Activated CD8-positive, alpha-beta memory T cell treated with anti-CD3 and anti-CD28 coated beads, Interleukin-2, amount 10 ng/mL, durations not matched to agents 7 days and 5 days (primary cell): ENCODE results near the gene CCDC178. TPM values are rescaled to one million over a fixed set of nuclear protein-coding genes. Genes with fewer than 3 reads are reported as not detected.

Source experiments
- ATAC-seq: fragments of 150-1000 bp; cut with Tn5 transposase; one replicate; pipeline ENCODE4 v1.10.0; 2021; ENCODE audit warnings: moderate library complexity
- CTCF ChIA-PET: fragments of 350-600 bp; sonication (Branson Sonifier 250); formaldehyde crosslinking; loops from one replicate; lab custom pipeline; 2021; ENCODE audit warnings: antibody characterized with exemption; lab: Charles Lee
- DNase-seq: peaks from one replicate; pipeline ENCODE4 v3.0.0-alpha.2; 2020
- H3K27ac Mint-ChIP-seq: one replicate; pipeline ENCODE4 v1.8.0; 2021; ENCODE audit warnings: mild to moderate bottlenecking, mixed read lengths
- H3K27me3 Mint-ChIP-seq: one replicate; pipeline ENCODE4 v1.8.0; 2021; ENCODE audit warnings: mixed read lengths
- H3K36me3 Mint-ChIP-seq: one replicate; pipeline ENCODE4 v1.8.0; 2021; ENCODE audit warnings: mild to moderate bottlenecking, mixed read lengths
- H3K4me1 Mint-ChIP-seq: one replicate; pipeline ENCODE4 v1.8.0; 2021; ENCODE audit warnings: mixed read lengths
- H3K4me3 Mint-ChIP-seq: one replicate; pipeline ENCODE4 v1.8.0; 2021; ENCODE audit warnings: mild to moderate bottlenecking, moderate library complexity, mixed read lengths
- H3K9me3 Mint-ChIP-seq: one replicate; pipeline ENCODE4 v1.8.0; 2022; ENCODE audit warnings: low read depth, mixed read lengths
- total RNA-seq, 2 experiments: library from RNA; stranded (reverse); gene quantifications; one replicate each; pipeline ENCODE4 v1.2.3, GENCODE V29; 2021

CCDC178 gene
- total RNA-seq, 2 experiments from 2014 or later, result not detected

GRCh38 chr18:32918692-32919250 is 521.8 kb downstream of the CCDC178 start:
- Mint-ChIP-seq H3K27me3 (no peaks in the 10 kb centered on the region), H3K9me3 (no peaks in the 10 kb centered on the region), H3K36me3 (no peaks in the 10 kb centered on the region), H3K4me3 (no peak overlapping the region), H3K4me1 (no peaks in the 10 kb centered on the region), H3K27ac (no peak overlapping the region)
- CTCF ChIA-PET, result no interaction called here
- ATAC-seq (no peak), DNase-seq (no peak)

GRCh38 chr18:32915516-32915915 is 525.0 kb downstream of the CCDC178 start:
- no peak overlapping the region for H3K4me3 Mint-ChIP-seq
- no peaks in the 10 kb centered on the region for H3K27me3 Mint-ChIP-seq
- no peaks in the 10 kb centered on the region for H3K9me3 Mint-ChIP-seq
- ATAC-seq (no peak), DNase-seq (no peak)
- CTCF ChIA-PET, result no interaction called here
- no peaks in the 10 kb centered on the region for H3K36me3 Mint-ChIP-seq
- no peak overlapping the region for H3K27ac Mint-ChIP-seq
- no peaks in the 10 kb centered on the region for H3K4me1 Mint-ChIP-seq

- H3K27me3 Mint-ChIP-seq, result no peaks in the 10 kb centered on the region
- CTCF ChIA-PET, result no interaction called here
- H3K4me3 Mint-ChIP-seq, result no peak overlapping the region
- no peak for ATAC-seq
- H3K4me1 Mint-ChIP-seq, result no peaks in the 10 kb centered on the region
- DNase-seq, result no peak
- no peaks in the 10 kb centered on the region for H3K9me3 Mint-ChIP-seq
- no peak overlapping the region for H3K27ac Mint-ChIP-seq
- H3K36me3 Mint-ChIP-seq, result no peaks in the 10 kb centered on the region
Measured at GRCh38 chr18:32911660-32912284, 528.7 kb downstream of the CCDC178 start.

DNA sequence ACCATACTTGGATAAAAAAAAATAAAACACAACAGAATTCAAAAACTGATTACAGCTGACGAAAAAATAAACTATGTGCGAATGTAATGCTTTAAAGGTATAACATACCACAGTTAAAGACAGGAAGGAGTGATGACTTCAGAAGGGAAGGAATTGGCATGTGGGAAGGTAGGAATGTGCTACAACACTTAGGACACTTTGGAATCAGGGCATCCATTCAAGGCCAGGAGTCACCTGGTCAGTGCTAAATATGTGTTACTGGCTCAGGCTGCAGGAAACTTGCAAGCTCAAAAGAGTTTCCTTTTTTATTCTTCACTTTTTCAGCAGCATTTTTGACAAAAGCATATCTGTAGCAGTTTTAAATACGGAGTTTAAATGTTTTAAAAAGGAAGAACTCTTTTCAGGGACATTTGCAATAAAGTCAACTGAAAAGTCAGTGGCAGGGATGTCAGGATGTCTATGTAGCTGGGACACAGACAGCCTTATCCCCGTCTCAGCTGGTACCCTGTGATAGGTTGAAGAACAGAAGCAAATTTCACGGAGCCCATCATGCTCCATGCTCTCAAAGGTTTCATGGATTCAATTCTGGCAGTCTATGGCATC is 529.7 kb downstream of the CCDC178 start:
- CTCF ChIA-PET, result no interaction called here
- H3K4me1 Mint-ChIP-seq, result no peaks in the 10 kb centered on the region
- H3K27me3 Mint-ChIP-seq, result no peaks in the 10 kb centered on the region
- no peak for DNase-seq
- H3K36me3 Mint-ChIP-seq, result no peaks in the 10 kb centered on the region
- no peak overlapping the region for H3K4me3 Mint-ChIP-seq
- no peak for ATAC-seq
- no peak overlapping the region for H3K27ac Mint-ChIP-seq
- no peaks in the 10 kb centered on the region for H3K9me3 Mint-ChIP-seq

DNA sequence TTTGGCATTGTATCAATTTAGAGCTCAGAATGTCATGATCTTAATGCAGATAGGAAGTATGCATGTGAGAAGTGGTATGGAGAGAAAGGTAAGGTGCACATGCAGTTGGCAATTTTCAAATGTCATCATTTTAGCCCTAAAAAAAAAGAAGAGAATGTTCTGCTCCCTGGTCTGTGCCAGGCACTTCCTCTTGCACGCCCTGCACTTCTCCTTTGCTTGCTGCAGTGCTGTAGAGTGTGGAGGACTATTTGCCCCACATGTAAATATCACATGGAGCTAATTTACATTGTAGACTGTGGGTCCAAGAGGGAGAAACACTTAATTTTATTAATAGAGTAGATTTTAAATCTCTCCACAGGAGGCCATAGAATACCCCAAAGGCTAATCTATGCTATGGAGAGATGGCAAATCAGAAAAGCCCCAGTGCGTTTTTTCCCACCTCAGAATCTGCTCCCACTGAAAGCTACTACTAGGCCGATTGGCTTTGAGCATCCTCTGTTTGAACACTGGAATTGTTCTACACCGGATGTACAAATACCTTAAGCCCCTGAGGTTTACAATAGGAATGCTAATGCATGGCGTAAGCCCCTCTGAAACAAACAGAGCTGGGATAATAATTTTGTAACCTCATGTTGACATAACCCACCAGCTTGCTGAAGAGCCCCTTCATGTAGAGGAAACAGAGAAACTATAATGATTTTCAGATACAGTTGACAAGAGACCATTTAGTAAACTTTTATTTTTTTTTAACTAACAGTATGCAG is 530.5 kb downstream of the CCDC178 start:
- CTCF ChIA-PET, result interaction anchor here (0.6 kb wide), 1 partner anchor 763 kb away, joined by 4 read pairs; no protein-coding TSS in a partner anchor
- no peaks in the 10 kb centered on the region for H3K36me3 Mint-ChIP-seq

GRCh38 chr18:32908424-32908805 is 532.1 kb downstream of the CCDC178 start:
- DNase-seq (no peak), ATAC-seq (no peak)
- CTCF ChIA-PET, result no interaction called here
- no peaks in the 10 kb centered on the region for H3K36me3 Mint-ChIP-seq
- H3K27ac Mint-ChIP-seq, result no peak overlapping the region
- no peak overlapping the region for H3K4me3 Mint-ChIP-seq
- H3K27me3 Mint-ChIP-seq, result no peaks in the 10 kb centered on the region
- no peaks in the 10 kb centered on the region for H3K9me3 Mint-ChIP-seq
- H3K4me1 Mint-ChIP-seq, result no peaks in the 10 kb centered on the region

More for the DNA sequence above, 530.5 kb downstream of the CCDC178 start:
- no peaks in the 10 kb centered on the region for H3K4me1 Mint-ChIP-seq
- no peaks in the 10 kb centered on the region for H3K9me3 Mint-ChIP-seq
- no peaks in the 10 kb centered on the region for H3K27me3 Mint-ChIP-seq
- H3K4me3 Mint-ChIP-seq, result no peak overlapping the region
- H3K27ac Mint-ChIP-seq, result no peak overlapping the region
- ATAC-seq (no peak), DNase-seq (no peak)

DNA sequence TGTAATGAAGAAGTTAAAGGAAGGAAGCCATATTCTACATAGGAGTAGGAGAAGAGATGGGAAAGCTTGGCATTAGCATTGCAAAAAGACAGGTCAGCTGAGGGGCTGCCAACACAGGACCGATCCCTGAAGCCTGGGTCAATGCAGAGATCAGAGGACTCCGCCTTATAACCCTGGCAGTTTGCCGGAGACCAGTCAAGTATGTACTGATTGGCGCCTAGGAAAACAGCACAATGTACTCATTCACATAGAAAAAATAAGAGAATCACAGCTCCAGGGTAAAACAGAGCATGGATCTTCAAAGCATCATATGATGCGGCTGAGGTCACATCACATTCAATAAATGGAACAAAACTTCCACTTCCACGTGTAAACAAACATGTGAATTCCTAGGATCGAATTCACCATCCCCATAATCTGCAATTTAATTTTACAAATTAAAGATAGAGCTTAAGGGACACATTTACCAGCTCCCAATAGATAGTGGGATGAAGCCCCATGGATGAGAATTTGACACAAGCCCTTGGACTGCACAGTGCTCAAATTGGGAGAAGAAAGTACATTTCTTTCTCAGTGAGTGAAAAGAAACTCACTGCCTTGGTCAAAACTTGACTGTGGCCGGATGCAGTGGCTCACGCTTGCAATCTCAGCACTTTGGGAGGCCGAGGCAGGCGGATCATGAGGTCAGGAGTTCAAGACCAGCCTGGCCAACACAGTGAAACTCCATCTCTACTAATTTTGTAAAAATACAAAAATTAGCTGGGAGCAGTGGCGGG is 532.7 kb downstream of the CCDC178 start:
- no peaks in the 10 kb centered on the region for H3K4me1 Mint-ChIP-seq
- H3K27me3 Mint-ChIP-seq, result no peaks in the 10 kb centered on the region
- H3K36me3 Mint-ChIP-seq, result no peaks in the 10 kb centered on the region
- ATAC-seq (no peak), DNase-seq (no peak)
- H3K9me3 Mint-ChIP-seq, result no peaks in the 10 kb centered on the region
- no peak overlapping the region for H3K27ac Mint-ChIP-seq
- H3K4me3 Mint-ChIP-seq, result no peak overlapping the region
- CTCF ChIA-PET, result no interaction called here

GRCh38 chr18:32907311-32907585 is 533.3 kb downstream of the CCDC178 start:
- H3K27ac Mint-ChIP-seq, result no peak overlapping the region
- no peaks in the 10 kb centered on the region for H3K27me3 Mint-ChIP-seq
- H3K9me3 Mint-ChIP-seq, result no peaks in the 10 kb centered on the region
- DNase-seq (no peak), ATAC-seq (no peak)
- H3K36me3 Mint-ChIP-seq, result no peaks in the 10 kb centered on the region
- CTCF ChIA-PET, result no interaction called here
- H3K4me3 Mint-ChIP-seq, result no peak overlapping the region
- no peaks in the 10 kb centered on the region for H3K4me1 Mint-ChIP-seq

DNA sequence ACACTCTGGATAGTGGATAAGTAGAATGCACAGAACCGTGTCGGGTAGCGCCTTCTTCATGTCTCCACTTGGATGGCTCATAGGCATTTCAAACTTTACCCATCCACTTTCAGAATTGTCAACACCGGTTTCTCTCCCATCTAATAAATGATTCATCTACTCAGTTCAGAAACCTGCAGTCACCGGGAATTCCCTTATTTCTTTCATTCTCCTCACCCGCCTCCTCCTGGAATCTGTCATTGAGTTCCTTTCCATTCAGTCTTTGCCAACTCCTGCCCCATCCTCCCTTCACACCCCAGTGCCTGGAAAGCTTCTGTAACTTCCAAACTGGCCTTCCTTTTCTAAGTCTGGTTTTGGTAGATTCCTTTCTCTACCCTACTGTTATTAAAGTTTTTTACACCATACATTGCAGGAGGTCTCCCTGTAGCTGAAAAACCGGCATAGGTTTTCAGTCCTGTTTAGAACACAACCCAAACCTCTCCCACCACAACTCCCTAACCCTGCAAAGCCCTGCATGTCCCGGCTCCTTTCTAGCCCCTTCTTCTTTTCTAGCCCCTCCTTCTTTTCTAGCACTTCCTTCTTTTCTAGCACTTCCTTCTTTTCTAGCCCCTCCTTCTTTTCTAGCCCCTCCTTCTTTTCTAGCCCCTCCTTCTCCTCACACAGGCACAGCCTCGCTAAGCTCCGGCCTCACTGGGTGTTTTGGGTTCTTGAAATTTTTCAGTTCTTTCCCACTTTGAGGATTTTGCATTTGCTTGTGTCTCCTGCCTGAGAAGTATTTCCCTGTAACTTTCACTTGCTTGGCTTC is 533.8 kb downstream of the CCDC178 start:
- no peak overlapping the region for H3K4me3 Mint-ChIP-seq
- CTCF ChIA-PET, result no interaction called here
- no peak overlapping the region for H3K27ac Mint-ChIP-seq
- ATAC-seq (no peak), DNase-seq (no peak)
- no peaks in the 10 kb centered on the region for H3K27me3 Mint-ChIP-seq
- no peaks in the 10 kb centered on the region for H3K36me3 Mint-ChIP-seq
- H3K9me3 Mint-ChIP-seq, result no peaks in the 10 kb centered on the region
- no peaks in the 10 kb centered on the region for H3K4me1 Mint-ChIP-seq

DNA sequence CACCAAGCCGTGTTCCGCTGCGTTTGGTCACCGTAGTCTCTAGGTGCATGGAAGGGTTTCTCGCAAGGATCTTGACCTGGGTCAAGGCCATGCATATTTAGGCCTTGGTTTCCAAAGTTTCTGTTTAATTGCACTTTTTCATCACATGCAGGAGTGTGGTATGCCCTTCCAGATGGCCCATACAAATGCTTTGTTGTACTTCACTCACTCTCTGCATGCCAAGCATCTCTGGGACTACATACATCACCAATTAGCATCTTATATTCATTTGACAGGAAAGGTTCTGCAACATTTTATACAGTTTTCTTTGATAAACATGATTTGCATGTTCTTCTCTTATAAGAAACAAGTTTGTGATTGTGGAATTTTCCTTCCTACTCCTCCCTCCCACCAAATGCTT is 534.9 kb downstream of the CCDC178 start:
- CTCF ChIA-PET, result no interaction called here
- Mint-ChIP-seq H3K4me1 (no peaks in the 10 kb centered on the region), H3K27me3 (no peaks in the 10 kb centered on the region), H3K4me3 (no peak overlapping the region), H3K27ac (no peak overlapping the region), H3K9me3 (no peaks in the 10 kb centered on the region), H3K36me3 (no peaks in the 10 kb centered on the region)
- ATAC-seq (no peak), DNase-seq (no peak)

DNA sequence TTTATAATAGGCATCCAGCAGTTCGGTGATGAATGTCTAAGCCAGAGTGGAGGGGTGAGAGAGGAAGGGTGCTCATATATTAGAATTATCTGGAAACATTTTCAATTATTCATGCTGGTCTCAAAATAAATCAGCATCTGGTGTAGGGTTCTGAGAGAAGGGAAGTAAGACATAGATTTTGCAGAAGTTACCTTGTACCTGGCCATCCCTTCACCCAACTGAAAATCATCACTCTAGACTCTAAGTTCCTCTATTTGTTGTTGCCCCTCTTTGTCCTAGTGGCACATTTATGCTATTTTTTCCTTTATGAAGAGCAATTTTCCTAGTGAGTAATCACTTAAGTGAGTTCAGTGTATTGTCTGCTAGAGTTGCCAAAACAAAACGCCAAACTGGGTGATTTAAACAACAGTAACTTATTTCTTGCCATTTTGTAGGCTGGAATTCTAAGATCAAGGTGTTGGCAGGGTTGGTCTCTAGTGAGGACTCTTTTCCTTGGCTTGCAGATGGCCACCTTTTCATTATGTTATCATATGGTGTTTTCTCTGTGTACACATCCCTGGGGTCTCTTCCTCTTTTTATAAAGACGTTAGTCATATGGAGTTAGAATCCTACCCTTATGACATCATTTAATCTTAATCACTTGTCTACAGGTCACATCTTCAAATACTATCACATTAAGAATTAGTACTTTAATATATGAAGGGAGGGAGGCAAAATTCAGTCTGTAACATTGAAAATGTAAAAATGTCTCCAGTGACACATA is 537.8 kb downstream of the CCDC178 start:
- no peak for DNase-seq
- ATAC-seq, result no peak
- Mint-ChIP-seq H3K27me3 (no peaks in the 10 kb centered on the region), H3K4me1 (no peaks in the 10 kb centered on the region), H3K27ac (no peak overlapping the region), H3K4me3 (no peak overlapping the region), H3K9me3 (no peaks in the 10 kb centered on the region), H3K36me3 (no peaks in the 10 kb centered on the region)
- CTCF ChIA-PET, result no interaction called here

- Mint-ChIP-seq H3K4me1 (no peaks in the 10 kb centered on the region), H3K27me3 (no peaks in the 10 kb centered on the region), H3K4me3 (no peak overlapping the region), H3K9me3 (peaks cover 4% of the 10 kb centered on the region), H3K27ac (no peak overlapping the region), H3K36me3 (no peaks in the 10 kb centered on the region)
- CTCF ChIA-PET, result no interaction called here
- no peak for ATAC-seq
- no peak for DNase-seq
Measured at GRCh38 chr18:32899819-32900218, 540.7 kb downstream of the CCDC178 start.
